DND-41 (cell line): ENCODE results near the gene RACK1.
A peak's percentile ranks its signal among the peaks of the same experiment; 100 is the strongest.
"Not testable (repeated sequence)": the region's sequence is repeated elsewhere in the genome, so short reads cannot be mapped to it uniquely, and the experiment has no call there.

Experiments used
- ATAC-seq: fragments of 200-7000 bp; cut with Tn5 transposase; 3 replicates; pipeline ENCODE4 v1.9.1; 2021; ENCODE audit warnings: low read depth; ENCODE audit not compliant: insufficient read depth
- DNase-seq: peaks from one replicate; pipeline ENCODE4 v3.0.0-alpha.2; 2020
- H2AFZ ChIP-seq: 2 replicates; pipeline ENCODE4 v1.6.0; 2012; ENCODE audit warnings: low read depth, low read length
- H3K27ac ChIP-seq: 2 replicates; pipeline ENCODE4 v1.5.1; 2012; ENCODE audit warnings: low read length, inconsistent platforms
- H3K27me3 ChIP-seq: fragments of 200-600 bp; sonication (generic); 2 replicates; pipeline ENCODE4 v1.6.0; 2012; ENCODE audit warnings: low read length, mild to moderate bottlenecking, inconsistent platforms; ENCODE audit not compliant: insufficient read depth, poor library complexity
- H3K36me3 ChIP-seq: 2 replicates; pipeline ENCODE4 v1.5.1; 2012; ENCODE audit warnings: low read length, inconsistent platforms; ENCODE audit not compliant: insufficient read depth
- H3K4me1 ChIP-seq: 2 replicates; pipeline ENCODE4 v1.5.1; 2012; ENCODE audit warnings: mild to moderate bottlenecking, low read length; ENCODE audit not compliant: insufficient read depth
- H3K4me2 ChIP-seq: 2 replicates; pipeline ENCODE4 v1.6.0; 2012; ENCODE audit warnings: mild to moderate bottlenecking, moderate library complexity, low read length, inconsistent platforms; ENCODE audit not compliant: insufficient read depth
- H3K4me3 ChIP-seq, 2 experiments: fragments of 200-600 bp in 1 of 2; shearing (Covaris generic) in 1 of 2; 2 replicates each; pipeline ENCODE4 v1.5.1; 2012 to 2016; ENCODE audit warnings: inconsistent platforms in 2 of 2, low read length in 2 of 2, mild to moderate bottlenecking in 2 of 2, low read depth in 1 of 2, moderate library complexity in 1 of 2
- H3K79me2 ChIP-seq: 2 replicates; pipeline ENCODE4 v1.6.0; 2012; ENCODE audit warnings: low read length, inconsistent platforms; ENCODE audit not compliant: insufficient read depth
- H3K9ac ChIP-seq: 2 replicates; pipeline ENCODE4 v1.6.0; 2012; ENCODE audit warnings: low read depth, mild to moderate bottlenecking, inconsistent platforms, low read length, moderate library complexity
- H3K9me3 ChIP-seq: 2 replicates; pipeline ENCODE4 v1.5.1; 2012; ENCODE audit warnings: low read length, moderate library complexity, mild to moderate bottlenecking, inconsistent platforms; ENCODE audit not compliant: insufficient read depth, severe bottlenecking
- H4K20me1 ChIP-seq: 2 replicates; pipeline ENCODE4 v1.6.0; 2012; ENCODE audit warnings: low read length; ENCODE audit not compliant: insufficient read depth
- CTCF ChIP-seq: IDR thresholded peaks from 2 replicates; pipeline ENCODE4 v1.5.1; 2012; ENCODE audit warnings: borderline replicate concordance, low read length, moderate library complexity, mild to moderate bottlenecking; ENCODE audit not compliant: poor library complexity, severe bottlenecking; ENCODE audit errors: extremely low read depth
- EZH2 ChIP-seq: IDR thresholded peaks from 3 replicates; pipeline ENCODE4 v1.6.1; 2012; ENCODE audit warnings: borderline replicate concordance, low read depth, mild to moderate bottlenecking, moderate library complexity, low read length, inconsistent platforms; ENCODE audit not compliant: severe bottlenecking

The RACK1 gene

GRCh38 chr5:181267291-181267904 lies 23.7 kb upstream of the RACK1 start:
- not testable (repeated sequence) for DNase-seq, H3K27ac ChIP-seq, H3K9ac ChIP-seq, H3K4me1 ChIP-seq, H2AFZ ChIP-seq, H3K9me3 ChIP-seq, H3K4me3 ChIP-seq, ATAC-seq, H3K27me3 ChIP-seq, H3K4me2 ChIP-seq, H4K20me1 ChIP-seq
- Histone ChIP-seq H3K79me2 (peaks cover 13% of the 10 kb centered on the region), H3K36me3 (peaks cover 17% of the 10 kb centered on the region)

GRCh38 chr5:181265092-181265671 lies 21.5 kb upstream of the RACK1 start:
- Histone ChIP-seq H3K4me1 (peaks cover 14% of the 10 kb centered on the region), H3K9ac (no peak overlapping the region), H3K27me3 (no peaks in the 10 kb centered on the region), H2AFZ (no peak overlapping the region), H3K4me3 (no peak overlapping the region), H4K20me1 (peaks cover 6% of the 10 kb centered on the region; the same call in 1 of the 2 replicates), H3K9me3 (no peaks in the 10 kb centered on the region), H3K27ac (no peak overlapping the region), H3K79me2 (peaks cover 35% of the 10 kb centered on the region), H3K4me2 (no peak overlapping the region), H3K36me3 (peaks cover 22% of the 10 kb centered on the region)
- no peak for TF ChIP-seq EZH2
- TF ChIP-seq CTCF: no peak
- DNase-seq (no peak), ATAC-seq (no peak)

GRCh38 chr5:181263633-181264032 lies 19.9 kb upstream of the RACK1 start:
- Histone ChIP-seq H3K36me3 (peaks cover 22% of the 10 kb centered on the region), H3K4me3 (no peak overlapping the region), H3K4me2 (no peak overlapping the region), H3K4me1 (peaks cover 30% of the 10 kb centered on the region), H3K27me3 (no peaks in the 10 kb centered on the region), H2AFZ (no peak overlapping the region), H3K27ac (no peak overlapping the region), H3K79me2 (peaks cover 50% of the 10 kb centered on the region), H3K9ac (no peak overlapping the region), H3K9me3 (no peaks in the 10 kb centered on the region), H4K20me1 (peaks cover 15% of the 10 kb centered on the region; the same call in 1 of the 2 replicates)
- no peak for ATAC-seq
- TF ChIP-seq EZH2: no peak
- DNase-seq: no peak

- Histone ChIP-seq H3K9me3 (no peaks in the 10 kb centered on the region), H3K4me1 (peaks cover 51% of the 10 kb centered on the region), H3K4me3 (peak overlapping the region; percentile 88 to 97), H3K27ac (peak overlapping the region; percentile 98), H2AFZ (peak overlapping the region; percentile 79), H3K9ac (peak overlapping the region; percentile 98), H3K27me3 (no peaks in the 10 kb centered on the region), H3K4me2 (peak overlapping the region; percentile 95), H3K36me3 (peaks cover 33% of the 10 kb centered on the region), H3K79me2 (peaks cover 72% of the 10 kb centered on the region), H4K20me1 (peaks cover 15% of the 10 kb centered on the region; the same call in 1 of the 2 replicates)
- DNase-seq: peak; percentile 83
- TF ChIP-seq EZH2 (no peak), CTCF (no peak)
- peak; percentile 72 for ATAC-seq
Measured at GRCh38 chr5:181261320-181262049, 17.8 kb upstream of the RACK1 start.
